GM23338 (cell line): ENCODE results near the gene PACSIN1. TPM values are rescaled to one million over a fixed set of nuclear protein-coding genes. Genes with fewer than 3 reads are reported as not detected.

ENCODE experiments used
- ATAC-seq: fragments of 200-7000 bp; cut with Tn5 transposase; 3 replicates; pipeline ENCODE4 v1.9.1; 2020
- DNase-seq: peaks from one replicate; pipeline ENCODE4 v3.0.0-alpha.2; 2015; ENCODE audit warnings: low spot score
- H2AFZ ChIP-seq: fragments of 200-600 bp; sonication (generic); 2 replicates; pipeline ENCODE4 v1.8.0; 2016; ENCODE audit warnings: antibody characterized with exemption, mild to moderate bottlenecking, moderate library complexity
- H3F3A ChIP-seq: fragments of 200-600 bp; sonication (generic); replicated peaks from 2 replicates; pipeline ENCODE4 v1.8.0; 2017; ENCODE audit warnings: antibody characterized with exemption, mixed run types, low read depth
- H3K27ac ChIP-seq: fragments of 200-600 bp; sonication (generic); 2 replicates; pipeline ENCODE4 v1.6.1; 2016; ENCODE audit warnings: low read depth
- H3K27me3 ChIP-seq: fragments of 200-600 bp; sonication (generic); 2 replicates; pipeline ENCODE4 v1.8.0; 2016; ENCODE audit warnings: mild to moderate bottlenecking, mixed run types, moderate library complexity; ENCODE audit not compliant: insufficient read depth
- H3K36me3 ChIP-seq: fragments of 200-600 bp; sonication (generic); 2 replicates; pipeline ENCODE4 v1.8.0; 2016; ENCODE audit warnings: mild to moderate bottlenecking; ENCODE audit not compliant: insufficient read depth
- H3K4me1 ChIP-seq: fragments of 200-600 bp; sonication (generic); 2 replicates; pipeline ENCODE4 v1.8.0; 2016; ENCODE audit warnings: mild to moderate bottlenecking, moderate library complexity; ENCODE audit not compliant: insufficient read depth
- H3K4me2 ChIP-seq: fragments of 200-600 bp; sonication (generic); 2 replicates; pipeline ENCODE4 v1.7.1; 2017; ENCODE audit warnings: mixed run types
- H3K4me3 ChIP-seq: fragments of 200-600 bp; sonication (generic); 2 replicates; pipeline ENCODE4 v1.6.1; 2016; ENCODE audit warnings: mixed run types
- H3K79me2 ChIP-seq: fragments of 200-600 bp; sonication (generic); replicated peaks from 2 replicates; pipeline ENCODE4 v1.8.0; 2017; ENCODE audit warnings: mild to moderate bottlenecking; ENCODE audit not compliant: insufficient read depth
- H3K9me2 ChIP-seq: fragments of 200-600 bp; sonication (generic); 2 replicates; pipeline ENCODE4 v1.8.0; 2017; ENCODE audit not compliant: insufficient read depth
- H4K20me1 ChIP-seq: fragments of 200-600 bp; sonication (generic); replicated peaks from 2 replicates; pipeline ENCODE4 v1.8.0; 2017; ENCODE audit warnings: mild to moderate bottlenecking; ENCODE audit not compliant: insufficient read depth
- H3K27ac Mint-ChIP-seq: 2 replicates; pipeline ENCODE4 v1.8.0; 2020; ENCODE audit warnings: inconsistent platforms, mild to moderate bottlenecking, moderate library complexity, mixed read lengths
- H3K27me3 Mint-ChIP-seq: 3 replicates; pipeline ENCODE4 v1.8.0; 2022; ENCODE audit warnings: low read depth, mild to moderate bottlenecking, moderate library complexity, mixed read lengths, inconsistent platforms; ENCODE audit not compliant: insufficient read depth, poor library complexity
- H3K36me3 Mint-ChIP-seq: 3 replicates; pipeline ENCODE4 v1.8.0; 2021; ENCODE audit warnings: low read depth, mild to moderate bottlenecking, inconsistent platforms, moderate library complexity, mixed read lengths
- H3K4me1 Mint-ChIP-seq: 3 replicates; pipeline ENCODE4 v1.8.0; 2020; ENCODE audit warnings: mild to moderate bottlenecking, inconsistent platforms, mixed read lengths
- H3K4me3 Mint-ChIP-seq: 3 replicates; pipeline ENCODE4 v1.8.0; 2021; ENCODE audit warnings: moderate library complexity, mild to moderate bottlenecking, inconsistent platforms, mixed read lengths
- H3K9me3 Mint-ChIP-seq: 3 replicates; pipeline ENCODE4 v1.8.0; 2020; ENCODE audit warnings: moderate library complexity, mild to moderate bottlenecking, inconsistent platforms, mixed read lengths
- EZH2phosphoT487 ChIP-seq: fragments of 200-600 bp; sonication (generic); IDR thresholded peaks from one replicate; pipeline ENCODE4 v1.8.1; 2018; ENCODE audit warnings: antibody characterized with exemption; ENCODE audit not compliant: unreplicated experiment
- JUNB ChIP-seq: IDR thresholded peaks from one replicate; pipeline ENCODE4 v1.6.1; 2016; ENCODE audit warnings: antibody characterized with exemption; ENCODE audit not compliant: unreplicated experiment
- ZNF331 ChIP-seq: fragments of 250-450 bp; sonication (Bioruptor Pico); IDR thresholded peaks from 2 replicates; pipeline ENCODE4 v1.5.0; 2020; ENCODE audit warnings: low read depth, mild to moderate bottlenecking, moderate library complexity
- polyA plus RNA-seq: library from polyadenylated mRNA; unstranded; fragments of >200 nt; fragmentation: Nextera tagmentation; extraction: Ambion mirVana; gene quantifications from 2 replicates; pipeline ENCODE4 v1.2.1, GENCODE V29; 2016
- total RNA-seq: library from RNA; depleted of rRNA; stranded (reverse); fragments of >200 nt; shearing (Covaris generic); gene quantifications from 2 replicates; pipeline ENCODE4 v1.2.3, GENCODE V29; 2014
- TF ChIP-seq, protein P1 (sequence below): IDR thresholded peaks from one replicate; pipeline ENCODE4 v1.6.1; 2018; ENCODE audit warnings: antibody characterized with exemption; ENCODE audit not compliant: unreplicated experiment
- TF ChIP-seq, protein P2 (sequence below): fragments of 250-450 bp; sonication (Bioruptor Pico); IDR thresholded peaks from 2 replicates; pipeline ENCODE4 v1.5.0; 2020; ENCODE audit warnings: mild to moderate bottlenecking, moderate library complexity

The PACSIN1 gene
- total and polyA plus RNA-seq, 2 experiments from 2014 or later, result 5.2 to 8.7 TPM

DNA sequence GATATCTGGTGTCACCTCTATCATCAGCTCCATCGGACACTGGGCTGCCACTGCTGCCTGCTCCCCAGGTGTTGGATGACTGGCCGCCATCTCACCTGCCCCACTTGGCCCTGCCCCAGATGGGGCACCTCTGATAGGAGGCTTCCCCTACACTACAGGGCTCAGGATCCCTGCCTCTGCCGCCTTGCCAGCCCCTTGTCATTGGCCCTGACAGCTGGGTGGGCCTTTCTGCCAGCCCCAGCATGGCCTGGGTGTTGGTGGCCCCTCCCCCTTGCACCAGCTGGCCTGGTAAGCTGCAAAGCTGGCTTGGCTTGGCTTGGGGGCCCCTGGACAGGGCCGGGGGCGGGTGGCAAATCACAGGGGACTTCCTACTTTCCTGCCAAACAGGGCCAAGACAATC lies 10.6 kb downstream of the PACSIN1 start:
- DNase-seq (no peak), ATAC-seq (peak; percentile 53)
- Histone ChIP-seq H3K36me3 (no peaks in the 10 kb centered on the region), H3K9me2 (no peaks in the 10 kb centered on the region), H4K20me1 (no peaks in the 10 kb centered on the region), H3K27me3 (no peaks in the 10 kb centered on the region), H3K27ac (no peak overlapping the region), H3K79me2 (no peaks in the 10 kb centered on the region), H3K4me1 (no peaks in the 10 kb centered on the region; the same call in 1 of the 2 replicates), H3F3A (no peaks in the 10 kb centered on the region), H3K4me2 (no peak overlapping the region), H3K4me3 (no peak overlapping the region), H2AFZ (no peak overlapping the region)
- H3K4me1 Mint-ChIP-seq, result peaks cover 3% of the 10 kb centered on the region
- peaks cover 9% of the 10 kb centered on the region; the same call in 1 of the 3 replicates for H3K36me3 Mint-ChIP-seq
- H3K27me3 Mint-ChIP-seq, result peaks cover 7% of the 10 kb centered on the region
- no peak overlapping the region for H3K27ac Mint-ChIP-seq
- no peak for TF ChIP-seq ZNF331 (CRISPR knock-in tag)
- TF ChIP-seq EZH2phosphoT487, result no peak
- no peak for TF ChIP-seq JUNB
- TF ChIP-seq, protein P1, sequence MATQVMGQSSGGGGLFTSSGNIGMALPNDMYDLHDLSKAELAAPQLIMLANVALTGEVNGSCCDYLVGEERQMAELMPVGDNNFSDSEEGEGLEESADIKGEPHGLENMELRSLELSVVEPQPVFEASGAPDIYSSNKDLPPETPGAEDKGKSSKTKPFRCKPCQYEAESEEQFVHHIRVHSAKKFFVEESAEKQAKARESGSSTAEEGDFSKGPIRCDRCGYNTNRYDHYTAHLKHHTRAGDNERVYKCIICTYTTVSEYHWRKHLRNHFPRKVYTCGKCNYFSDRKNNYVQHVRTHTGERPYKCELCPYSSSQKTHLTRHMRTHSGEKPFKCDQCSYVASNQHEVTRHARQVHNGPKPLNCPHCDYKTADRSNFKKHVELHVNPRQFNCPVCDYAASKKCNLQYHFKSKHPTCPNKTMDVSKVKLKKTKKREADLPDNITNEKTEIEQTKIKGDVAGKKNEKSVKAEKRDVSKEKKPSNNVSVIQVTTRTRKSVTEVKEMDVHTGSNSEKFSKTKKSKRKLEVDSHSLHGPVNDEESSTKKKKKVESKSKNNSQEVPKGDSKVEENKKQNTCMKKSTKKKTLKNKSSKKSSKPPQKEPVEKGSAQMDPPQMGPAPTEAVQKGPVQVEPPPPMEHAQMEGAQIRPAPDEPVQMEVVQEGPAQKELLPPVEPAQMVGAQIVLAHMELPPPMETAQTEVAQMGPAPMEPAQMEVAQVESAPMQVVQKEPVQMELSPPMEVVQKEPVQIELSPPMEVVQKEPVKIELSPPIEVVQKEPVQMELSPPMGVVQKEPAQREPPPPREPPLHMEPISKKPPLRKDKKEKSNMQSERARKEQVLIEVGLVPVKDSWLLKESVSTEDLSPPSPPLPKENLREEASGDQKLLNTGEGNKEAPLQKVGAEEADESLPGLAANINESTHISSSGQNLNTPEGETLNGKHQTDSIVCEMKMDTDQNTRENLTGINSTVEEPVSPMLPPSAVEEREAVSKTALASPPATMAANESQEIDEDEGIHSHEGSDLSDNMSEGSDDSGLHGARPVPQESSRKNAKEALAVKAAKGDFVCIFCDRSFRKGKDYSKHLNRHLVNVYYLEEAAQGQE, result no peak
- peaks cover 10% of the 10 kb centered on the region for H3K9me3 Mint-ChIP-seq
- no peak overlapping the region for H3K4me3 Mint-ChIP-seq

DNA sequence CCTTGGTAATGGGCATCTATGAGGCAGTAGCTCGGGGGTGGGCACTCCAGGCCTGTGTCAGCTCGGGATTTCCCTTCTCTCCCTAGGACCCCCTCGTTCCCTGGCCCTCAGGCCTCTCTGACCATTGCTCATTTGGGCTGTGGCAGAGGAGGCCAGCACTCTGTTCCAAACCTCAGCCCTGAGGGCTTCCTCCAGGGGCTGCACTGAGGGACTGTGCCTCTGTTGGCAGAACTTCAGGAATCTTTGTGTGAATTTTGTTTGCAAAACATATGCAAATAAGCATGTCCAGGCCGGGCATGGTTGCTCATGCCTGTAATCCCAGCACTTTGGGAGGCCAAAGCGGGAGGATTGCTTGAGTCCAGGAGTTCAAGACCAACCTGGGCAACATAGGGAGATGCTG lies 11.0 kb downstream of the PACSIN1 start:
- no peak overlapping the region for H3K4me2 ChIP-seq
- no peaks in the 10 kb centered on the region; the same call in 1 of the 2 replicates for H3K4me1 ChIP-seq
- Mint-ChIP-seq H3K4me3 (no peak overlapping the region), H3K9me3 (peaks cover 10% of the 10 kb centered on the region), H3K4me1 (peaks cover 3% of the 10 kb centered on the region), H3K27ac (no peak overlapping the region), H3K36me3 (peaks cover 9% of the 10 kb centered on the region; the same call in 1 of the 3 replicates), H3K27me3 (peaks cover 7% of the 10 kb centered on the region)
- H3K9me2 ChIP-seq, result no peaks in the 10 kb centered on the region
- H3F3A ChIP-seq, result no peaks in the 10 kb centered on the region
- no peaks in the 10 kb centered on the region for H3K79me2 ChIP-seq
- DNase-seq, result no peak
- H2AFZ ChIP-seq, result no peak overlapping the region
- no peak overlapping the region for H3K4me3 ChIP-seq
- TF ChIP-seq, protein P1, result no peak
- TF ChIP-seq, protein P2, sequence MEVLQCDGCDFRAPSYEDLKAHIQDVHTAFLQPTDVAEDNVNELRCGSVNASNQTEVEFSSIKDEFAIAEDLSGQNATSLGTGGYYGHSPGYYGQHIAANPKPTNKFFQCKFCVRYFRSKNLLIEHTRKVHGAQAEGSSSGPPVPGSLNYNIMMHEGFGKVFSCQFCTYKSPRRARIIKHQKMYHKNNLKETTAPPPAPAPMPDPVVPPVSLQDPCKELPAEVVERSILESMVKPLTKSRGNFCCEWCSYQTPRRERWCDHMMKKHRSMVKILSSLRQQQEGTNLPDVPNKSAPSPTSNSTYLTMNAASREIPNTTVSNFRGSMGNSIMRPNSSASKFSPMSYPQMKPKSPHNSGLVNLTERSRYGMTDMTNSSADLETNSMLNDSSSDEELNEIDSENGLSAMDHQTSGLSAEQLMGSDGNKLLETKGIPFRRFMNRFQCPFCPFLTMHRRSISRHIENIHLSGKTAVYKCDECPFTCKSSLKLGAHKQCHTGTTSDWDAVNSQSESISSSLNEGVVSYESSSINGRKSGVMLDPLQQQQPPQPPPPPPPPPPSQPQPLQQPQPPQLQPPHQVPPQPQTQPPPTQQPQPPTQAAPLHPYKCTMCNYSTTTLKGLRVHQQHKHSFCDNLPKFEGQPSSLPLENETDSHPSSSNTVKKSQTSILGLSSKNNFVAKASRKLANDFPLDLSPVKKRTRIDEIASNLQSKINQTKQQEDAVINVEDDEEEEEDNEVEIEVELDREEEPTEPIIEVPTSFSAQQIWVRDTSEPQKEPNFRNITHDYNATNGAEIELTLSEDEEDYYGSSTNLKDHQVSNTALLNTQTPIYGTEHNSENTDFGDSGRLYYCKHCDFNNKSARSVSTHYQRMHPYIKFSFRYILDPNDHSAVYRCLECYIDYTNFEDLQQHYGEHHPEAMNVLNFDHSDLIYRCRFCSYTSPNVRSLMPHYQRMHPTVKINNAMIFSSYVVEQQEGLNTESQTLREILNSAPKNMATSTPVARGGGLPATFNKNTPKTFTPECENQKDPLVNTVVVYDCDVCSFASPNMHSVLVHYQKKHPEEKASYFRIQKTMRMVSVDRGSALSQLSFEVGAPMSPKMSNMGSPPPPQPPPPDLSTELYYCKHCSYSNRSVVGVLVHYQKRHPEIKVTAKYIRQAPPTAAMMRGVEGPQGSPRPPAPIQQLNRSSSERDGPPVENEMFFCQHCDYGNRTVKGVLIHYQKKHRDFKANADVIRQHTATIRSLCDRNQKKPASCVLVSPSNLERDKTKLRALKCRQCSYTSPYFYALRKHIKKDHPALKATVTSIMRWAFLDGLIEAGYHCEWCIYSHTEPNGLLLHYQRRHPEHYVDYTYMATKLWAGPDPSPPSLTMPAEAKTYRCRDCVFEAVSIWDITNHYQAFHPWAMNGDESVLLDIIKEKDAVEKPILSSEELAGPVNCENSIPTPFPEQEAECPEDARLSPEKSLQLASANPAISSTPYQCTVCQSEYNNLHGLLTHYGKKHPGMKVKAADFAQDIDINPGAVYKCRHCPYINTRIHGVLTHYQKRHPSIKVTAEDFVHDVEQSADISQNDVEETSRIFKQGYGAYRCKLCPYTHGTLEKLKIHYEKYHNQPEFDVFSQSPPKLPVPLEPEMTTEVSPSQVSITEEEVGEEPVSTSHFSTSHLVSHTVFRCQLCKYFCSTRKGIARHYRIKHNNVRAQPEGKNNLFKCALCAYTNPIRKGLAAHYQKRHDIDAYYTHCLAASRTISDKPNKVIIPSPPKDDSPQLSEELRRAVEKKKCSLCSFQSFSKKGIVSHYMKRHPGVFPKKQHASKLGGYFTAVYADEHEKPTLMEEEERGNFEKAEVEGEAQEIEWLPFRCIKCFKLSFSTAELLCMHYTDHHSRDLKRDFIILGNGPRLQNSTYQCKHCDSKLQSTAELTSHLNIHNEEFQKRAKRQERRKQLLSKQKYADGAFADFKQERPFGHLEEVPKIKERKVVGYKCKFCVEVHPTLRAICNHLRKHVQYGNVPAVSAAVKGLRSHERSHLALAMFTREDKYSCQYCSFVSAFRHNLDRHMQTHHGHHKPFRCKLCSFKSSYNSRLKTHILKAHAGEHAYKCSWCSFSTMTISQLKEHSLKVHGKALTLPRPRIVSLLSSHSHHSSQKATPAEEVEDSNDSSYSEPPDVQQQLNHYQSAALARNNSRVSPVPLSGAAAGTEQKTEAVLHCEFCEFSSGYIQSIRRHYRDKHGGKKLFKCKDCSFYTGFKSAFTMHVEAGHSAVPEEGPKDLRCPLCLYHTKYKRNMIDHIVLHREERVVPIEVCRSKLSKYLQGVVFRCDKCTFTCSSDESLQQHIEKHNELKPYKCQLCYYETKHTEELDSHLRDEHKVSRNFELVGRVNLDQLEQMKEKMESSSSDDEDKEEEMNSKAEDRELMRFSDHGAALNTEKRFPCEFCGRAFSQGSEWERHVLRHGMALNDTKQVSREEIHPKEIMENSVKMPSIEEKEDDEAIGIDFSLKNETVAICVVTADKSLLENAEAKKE (CRISPR knock-in tag), result no peak
- no peaks in the 10 kb centered on the region for H3K36me3 ChIP-seq
- peak; percentile 17 for ATAC-seq
- no peak overlapping the region for H3K27ac ChIP-seq
- no peaks in the 10 kb centered on the region for H3K27me3 ChIP-seq
- no peaks in the 10 kb centered on the region for H4K20me1 ChIP-seq
